Bone marrow (tissue), 2 donors: Measurements from ENCODE around the gene CUEDC1.
"Not testable (repeated sequence)": the region's sequence is repeated elsewhere in the genome, so short reads cannot be mapped to it uniquely, and the experiment has no call there.

Experiments used
- DNase-seq, 2 donors: peaks; one replicate each; lab custom pipeline; 2025; lab: John Stamatoyannopoulos, UW

The CUEDC1 gene

DNA sequence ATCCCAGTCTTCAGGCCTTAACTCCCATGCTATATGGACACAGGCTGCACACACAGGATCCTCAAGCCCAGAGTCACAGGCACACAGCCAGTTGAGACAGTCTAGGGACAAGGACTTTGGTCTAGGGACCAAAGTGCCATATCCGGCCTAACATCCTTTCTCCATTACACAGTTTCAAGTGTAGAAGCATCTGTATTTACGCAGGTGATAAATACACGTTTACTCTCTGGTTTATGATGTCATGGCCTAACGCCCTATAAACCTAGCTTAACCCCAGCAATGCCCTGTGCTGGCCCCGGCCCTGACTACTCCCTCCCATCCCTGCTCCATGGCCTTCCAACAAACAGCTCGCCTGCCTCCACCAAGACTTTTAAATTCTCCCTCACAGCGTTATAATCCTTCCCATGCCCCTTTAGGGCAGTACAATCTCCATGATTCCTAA, 17.1 kb downstream of the CUEDC1 start:
- no peak for DNase-seq

DNA sequence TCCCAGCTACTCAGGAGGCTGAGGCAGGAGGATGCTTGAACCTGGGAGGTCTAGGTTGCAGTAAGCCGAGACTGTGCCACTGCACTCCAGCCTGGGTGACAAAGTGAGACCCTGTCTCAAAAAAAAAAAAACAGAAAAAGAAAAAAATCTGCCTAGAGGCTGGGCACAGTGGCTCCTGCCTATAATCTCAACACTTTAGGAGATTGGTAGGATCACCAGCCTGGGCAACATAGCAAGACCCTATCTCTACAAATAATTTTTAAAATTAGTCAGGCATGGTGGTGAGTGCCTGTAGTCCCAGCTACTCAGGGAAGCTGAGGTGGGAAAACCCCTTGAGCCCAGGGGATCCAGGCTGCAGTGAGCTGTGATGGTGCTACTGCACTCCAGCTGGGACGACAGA, 17.7 kb downstream of the CUEDC1 start:
- no peak for DNase-seq

DNA sequence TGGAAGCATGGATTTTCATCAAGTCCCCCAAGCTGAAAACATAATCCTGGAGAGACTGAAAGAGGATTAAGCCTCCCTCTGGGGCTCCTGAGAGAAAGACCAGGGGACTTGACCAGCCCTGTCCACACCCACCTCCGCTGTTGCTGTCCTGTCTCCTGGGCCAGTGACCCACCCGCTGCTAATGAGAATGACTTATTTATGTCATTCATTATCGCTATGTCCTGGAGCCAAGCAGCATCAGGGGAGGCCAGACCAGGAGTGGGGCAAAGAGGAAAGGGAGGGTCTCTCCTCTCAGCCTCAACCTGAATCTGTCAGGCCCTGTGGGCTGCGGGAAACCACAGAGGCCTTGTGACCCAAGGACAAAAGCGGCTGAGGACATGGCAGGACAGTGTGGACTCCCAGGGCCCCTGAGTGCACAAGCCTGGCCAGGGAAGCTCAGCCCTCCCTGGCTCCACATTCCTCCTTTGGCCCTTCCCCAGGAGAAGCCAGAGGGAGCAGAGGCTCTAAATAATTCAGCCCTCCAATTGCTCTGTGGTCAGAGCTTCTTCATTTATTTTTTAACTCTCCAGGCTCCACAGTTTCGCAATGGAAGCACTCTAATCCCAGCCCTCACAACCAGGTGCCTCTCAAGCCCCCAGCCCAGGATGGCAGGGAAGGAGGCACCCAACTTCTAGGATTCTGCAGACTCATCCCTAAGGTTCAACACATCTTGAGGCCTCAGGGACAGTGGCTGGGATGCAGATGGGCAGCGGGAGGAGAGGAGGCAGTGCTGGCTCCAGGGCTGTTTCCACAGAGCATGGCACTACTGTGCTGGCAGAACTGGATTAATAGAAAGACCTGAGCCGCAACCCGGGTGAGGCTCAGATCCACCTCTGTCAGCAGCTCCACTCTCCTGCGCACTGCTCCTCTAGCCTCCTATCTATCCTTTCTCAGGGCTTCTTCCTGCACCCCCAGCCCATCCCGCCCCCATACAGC, 19.1 kb downstream of the CUEDC1 start:
- DNase-seq, result no peak

DNA sequence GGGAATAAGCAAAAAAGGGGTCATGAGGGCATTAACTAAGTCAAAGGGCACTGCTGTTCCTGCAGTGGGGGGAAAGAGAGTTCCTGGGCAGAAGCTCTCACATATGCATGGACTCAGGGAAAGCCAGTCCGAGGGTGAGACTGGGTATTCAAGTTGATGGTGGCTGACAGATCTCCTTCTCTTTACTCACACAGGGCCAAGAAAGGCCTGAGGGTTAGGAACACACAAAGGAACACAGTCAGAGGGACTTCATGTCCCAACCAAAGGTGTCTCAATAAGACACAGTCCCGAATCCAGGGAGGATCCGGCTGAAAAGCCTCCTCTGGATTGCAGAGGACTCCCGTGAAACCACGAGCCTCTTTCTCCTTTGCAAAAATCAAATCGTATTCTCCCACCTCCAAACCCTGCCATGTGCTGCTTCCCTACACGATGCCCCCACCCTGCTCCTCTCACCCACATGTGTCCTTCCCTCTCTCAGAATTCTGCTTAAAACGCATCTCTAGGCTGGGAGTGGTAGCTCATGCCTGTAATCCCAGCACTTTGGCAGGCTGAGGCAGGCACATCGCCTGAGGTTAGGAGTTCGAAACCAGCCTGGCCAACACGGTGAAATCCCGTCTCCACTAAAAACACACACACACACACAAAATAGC, 23.6 kb downstream of the CUEDC1 start:
- no peak for DNase-seq

DNA sequence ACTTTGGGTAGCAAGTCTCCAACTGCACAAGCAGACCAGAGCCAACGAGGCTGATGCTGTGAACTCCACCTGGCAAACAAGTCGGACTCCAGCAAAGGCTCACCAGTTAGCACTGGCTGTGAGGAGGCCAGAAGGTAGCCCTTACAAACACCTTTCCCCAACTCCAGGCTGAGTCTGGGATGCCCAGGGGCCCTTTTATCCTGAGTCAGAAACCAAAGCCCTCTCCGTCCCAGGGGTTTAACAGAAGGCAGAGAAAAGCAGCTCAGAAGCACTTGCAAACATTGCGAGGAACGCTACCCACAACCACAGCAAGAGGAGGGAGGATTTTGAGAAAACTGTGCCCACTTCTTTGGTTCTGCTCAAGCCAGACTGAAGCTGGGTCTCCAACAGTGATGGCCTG, 25.0 kb downstream of the CUEDC1 start:
- DNase-seq, result no peak

DNA sequence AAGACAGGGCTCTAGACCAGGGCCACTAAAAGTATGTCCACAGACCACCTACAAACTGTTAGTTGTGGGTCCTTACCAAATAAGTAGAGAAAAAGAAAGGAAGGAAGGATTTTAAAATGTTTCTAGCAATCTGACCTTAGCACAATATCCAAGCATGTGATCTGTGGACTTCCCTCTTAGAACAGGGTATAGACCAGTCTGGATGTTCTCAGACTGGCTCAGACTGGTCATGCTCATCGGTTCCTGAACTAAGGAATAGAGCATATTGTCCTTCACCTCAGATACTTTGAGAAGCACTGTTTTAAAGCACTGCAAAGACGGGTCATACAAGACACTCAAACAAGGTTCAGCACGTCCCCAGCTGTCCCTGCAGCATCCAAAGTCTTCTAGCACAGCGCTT, 25.8 kb downstream of the CUEDC1 start:
- no peak for DNase-seq

DNA sequence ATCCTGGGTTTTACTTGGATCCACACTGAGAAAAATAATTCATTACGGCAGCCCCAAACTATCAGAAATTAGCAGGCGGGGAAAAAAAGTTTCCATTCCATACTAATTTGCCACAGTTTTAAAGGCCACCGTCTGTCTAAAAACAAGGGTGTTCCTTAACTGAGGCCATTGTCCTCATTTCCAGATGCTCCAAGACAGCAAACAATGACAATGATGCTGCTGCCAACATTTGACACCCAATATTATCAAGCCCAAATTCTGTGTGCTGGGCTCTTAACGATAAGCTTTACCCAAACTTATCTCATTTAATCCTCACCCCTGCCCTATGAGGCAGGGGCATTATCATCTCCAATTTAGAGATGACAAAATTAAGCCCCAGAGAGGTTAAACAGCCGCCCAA, 26.3 kb downstream of the CUEDC1 start:
- DNase-seq, result no peak

DNA sequence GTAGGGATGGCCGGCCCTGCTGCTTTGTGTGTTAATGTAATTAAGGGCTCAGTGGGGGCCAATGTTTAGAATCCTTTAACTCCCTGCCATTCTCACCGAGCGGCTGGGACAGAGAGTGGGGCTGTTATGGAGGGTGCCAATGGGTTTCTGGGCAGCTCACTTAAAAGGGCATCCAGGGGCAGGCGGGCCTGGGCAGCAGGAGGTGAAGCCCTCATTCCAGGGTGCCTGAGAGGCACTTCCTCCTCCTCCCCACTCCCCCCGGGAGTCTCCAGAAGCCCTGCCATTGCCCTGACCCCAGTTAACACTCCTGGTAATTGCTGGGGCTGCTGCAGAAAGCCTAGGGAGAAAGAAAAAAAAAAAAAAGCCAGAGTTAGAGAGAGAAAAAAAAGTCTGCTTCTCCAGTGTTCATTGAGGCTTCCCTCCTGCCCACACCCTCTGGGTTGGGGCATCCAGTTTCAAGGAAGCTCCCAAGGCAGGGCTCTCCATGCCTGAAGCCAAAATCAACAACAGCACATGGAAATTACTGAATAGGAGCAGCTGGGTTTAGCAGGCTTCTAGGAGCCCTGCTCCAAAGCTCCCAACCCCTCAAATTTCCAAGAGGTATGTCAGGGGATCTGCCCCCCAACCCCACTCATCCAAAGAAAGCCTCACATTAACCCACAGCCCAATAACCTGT, 28.0 kb downstream of the CUEDC1 start:
- DNase-seq, result no peak

DNA sequence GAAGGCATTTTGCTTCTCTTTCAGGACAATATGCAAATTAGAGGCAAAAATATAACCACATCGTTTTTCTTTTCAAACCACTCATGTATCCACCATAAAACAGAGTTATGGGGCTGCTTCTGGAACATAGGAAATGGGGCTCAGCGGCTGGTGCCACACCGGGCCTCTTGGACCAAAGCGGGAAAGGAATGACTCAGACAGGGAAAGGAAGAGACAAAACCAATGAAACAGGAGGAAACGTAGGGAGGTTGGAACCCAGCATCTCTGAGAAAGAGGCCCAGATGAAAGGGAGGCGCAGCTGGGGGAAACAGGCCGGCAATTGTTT, 28.5 kb downstream of the CUEDC1 start:
- no peak for DNase-seq

DNA sequence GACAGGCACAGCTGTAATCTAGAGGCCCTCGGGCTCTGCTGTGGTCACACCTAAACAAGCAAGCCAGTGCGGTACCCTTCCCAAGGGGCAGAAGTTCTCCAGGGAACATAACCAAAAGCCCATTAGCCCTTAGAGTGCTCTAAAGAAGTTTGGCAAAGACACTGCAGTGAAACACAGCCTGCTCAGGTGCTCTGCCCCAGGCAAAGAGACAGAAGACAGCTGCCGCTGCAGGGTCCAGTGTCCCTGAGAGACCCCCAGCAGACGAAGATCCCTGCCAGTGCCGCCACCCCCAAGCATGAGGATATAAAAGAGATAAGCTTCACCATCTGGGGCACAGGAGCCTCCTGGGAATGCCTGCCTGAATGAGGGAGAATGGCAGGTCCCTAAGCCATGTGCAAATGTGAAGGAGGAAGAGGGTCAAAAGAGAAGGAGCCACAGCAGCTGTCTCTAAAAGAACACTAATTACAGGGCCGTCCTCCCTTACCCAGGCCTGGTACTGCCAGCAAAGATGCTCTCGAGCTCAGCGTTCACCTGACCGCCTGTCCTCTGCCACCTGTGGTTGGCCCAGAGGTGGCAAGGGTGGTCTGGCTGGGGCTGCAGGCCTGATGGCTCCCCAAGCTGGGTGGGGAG, 29.7 kb downstream of the CUEDC1 start:
- no peak for DNase-seq

DNA sequence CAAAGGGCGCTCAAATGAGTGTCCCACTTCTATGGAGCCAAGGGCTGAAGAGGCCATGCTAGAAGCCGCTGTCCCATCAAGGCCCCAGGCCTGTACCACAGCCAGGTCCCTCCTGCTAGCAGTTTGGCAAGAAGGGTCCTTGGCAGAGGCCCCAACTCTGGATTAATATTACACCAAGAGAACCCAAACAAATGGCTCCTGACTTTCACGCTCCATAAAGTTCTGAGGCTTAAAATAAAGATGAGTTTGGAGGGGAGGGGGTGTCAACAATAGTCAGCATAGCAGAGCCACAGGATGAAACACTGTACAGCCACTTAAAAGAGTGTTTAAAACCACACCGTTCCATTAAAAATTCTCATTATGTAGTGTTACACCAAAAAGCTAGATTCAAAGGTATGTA, 30.5 kb downstream of the CUEDC1 start:
- DNase-seq, result no peak

DNA sequence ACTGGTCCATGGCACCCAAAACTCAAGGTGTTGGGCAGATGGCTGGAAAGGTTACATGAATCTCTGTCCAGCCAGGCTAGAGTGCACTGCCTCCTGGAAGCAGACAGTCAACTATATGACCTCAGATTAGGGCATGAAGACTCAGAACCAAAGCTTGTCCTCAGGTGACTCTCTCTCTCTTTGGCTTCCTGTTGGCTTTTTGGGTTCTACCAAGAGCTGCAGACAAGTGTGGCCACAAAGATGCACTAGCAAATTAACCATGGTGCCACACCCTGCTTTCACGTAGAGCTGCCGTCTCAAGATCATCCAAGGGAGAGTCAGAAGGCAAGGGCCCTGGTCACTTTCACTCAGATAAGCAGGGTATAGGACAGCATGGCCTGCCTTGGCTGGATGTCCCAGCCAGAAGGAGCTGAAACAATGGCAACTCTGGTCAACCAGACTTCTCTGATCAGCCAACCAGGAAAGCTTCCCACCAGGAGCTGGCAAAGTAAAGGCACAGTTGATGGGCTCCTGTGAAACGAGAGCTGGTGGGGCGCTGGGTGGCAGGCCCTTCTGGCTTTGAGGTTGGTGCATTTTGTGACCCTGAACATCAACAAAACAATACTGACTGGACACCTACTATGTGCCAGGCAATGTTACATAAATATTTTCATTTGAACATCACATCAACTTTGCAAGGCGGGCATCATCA, 31.9 kb downstream of the CUEDC1 start:
- DNase-seq, result no peak

DNA sequence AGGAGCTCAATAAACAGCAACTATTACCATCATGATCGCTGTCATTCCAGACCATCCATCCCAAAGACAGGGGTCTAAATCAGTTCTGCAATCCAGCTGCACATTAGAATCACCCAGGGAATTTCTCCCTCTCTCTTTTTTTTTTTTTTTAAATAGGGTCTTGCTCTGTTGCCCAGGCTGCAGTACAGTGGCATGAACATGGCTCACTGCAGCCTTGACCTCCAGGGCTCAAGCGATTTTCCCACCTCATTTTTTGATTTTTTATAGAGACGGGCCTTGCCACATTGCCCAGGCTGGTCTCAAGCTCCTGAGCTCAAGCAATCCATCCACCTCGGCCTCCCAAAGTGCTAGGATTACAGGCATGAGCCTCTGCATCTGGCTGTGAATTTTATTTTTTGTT, 32.5 kb downstream of the CUEDC1 start:
- not testable (repeated sequence) for DNase-seq

DNA sequence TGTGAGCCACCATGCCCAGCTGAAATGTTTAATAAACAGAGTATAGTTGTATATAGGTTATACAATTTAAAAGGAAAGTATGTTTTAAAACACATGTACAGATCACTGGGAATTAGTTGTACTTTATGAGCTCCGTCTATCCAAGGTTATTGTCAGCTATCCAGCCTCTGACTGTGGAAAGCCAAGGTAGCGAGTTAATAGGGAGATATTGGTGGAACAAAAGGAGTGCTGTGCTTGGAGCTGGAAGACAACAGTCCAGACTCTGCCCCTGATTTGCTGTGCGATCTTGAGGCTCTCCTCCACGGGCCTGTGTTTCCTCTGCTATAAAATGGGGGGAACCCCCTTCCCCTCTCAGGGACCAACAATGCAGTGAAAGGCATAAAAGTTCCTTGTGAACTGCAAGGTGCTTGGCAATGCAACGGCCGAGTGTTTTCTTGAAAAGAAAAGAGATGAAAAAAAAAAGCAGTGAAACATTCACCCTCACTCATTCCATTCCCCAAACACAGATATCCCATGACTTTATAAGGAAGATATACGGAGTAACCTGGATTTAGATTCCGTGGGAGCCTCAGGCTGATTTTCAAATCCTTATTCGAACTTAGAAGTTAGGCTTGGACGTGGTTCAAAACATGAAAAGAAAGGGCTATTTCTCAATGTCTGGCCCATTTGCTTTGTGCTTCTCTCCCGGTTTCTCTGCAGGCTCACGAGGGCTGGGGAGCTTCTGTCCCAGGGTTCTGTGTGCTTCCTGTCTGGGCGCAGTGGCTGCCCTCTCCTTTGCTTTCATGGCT, 34.1 kb downstream of the CUEDC1 start:
- no peak for DNase-seq

DNA sequence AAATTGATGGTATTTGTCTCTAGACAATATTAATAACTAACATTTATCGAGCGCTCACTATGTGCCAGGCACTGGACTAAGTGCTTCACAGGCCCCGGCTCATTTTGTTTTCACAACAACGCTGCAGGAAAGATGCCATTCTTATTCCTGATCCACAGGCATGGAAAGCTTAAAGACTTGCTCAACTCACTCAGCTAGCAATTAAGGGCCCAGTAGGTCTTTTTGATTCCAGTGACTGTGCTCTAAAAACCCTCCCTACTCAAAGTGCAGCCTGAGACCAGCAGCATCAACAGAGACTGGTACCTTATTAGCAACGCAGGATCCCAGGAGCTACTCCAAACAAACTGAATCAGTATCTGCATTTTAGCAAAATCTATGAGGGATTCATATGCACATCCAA, 35.3 kb downstream of the CUEDC1 start:
- DNase-seq, result no peak

DNA sequence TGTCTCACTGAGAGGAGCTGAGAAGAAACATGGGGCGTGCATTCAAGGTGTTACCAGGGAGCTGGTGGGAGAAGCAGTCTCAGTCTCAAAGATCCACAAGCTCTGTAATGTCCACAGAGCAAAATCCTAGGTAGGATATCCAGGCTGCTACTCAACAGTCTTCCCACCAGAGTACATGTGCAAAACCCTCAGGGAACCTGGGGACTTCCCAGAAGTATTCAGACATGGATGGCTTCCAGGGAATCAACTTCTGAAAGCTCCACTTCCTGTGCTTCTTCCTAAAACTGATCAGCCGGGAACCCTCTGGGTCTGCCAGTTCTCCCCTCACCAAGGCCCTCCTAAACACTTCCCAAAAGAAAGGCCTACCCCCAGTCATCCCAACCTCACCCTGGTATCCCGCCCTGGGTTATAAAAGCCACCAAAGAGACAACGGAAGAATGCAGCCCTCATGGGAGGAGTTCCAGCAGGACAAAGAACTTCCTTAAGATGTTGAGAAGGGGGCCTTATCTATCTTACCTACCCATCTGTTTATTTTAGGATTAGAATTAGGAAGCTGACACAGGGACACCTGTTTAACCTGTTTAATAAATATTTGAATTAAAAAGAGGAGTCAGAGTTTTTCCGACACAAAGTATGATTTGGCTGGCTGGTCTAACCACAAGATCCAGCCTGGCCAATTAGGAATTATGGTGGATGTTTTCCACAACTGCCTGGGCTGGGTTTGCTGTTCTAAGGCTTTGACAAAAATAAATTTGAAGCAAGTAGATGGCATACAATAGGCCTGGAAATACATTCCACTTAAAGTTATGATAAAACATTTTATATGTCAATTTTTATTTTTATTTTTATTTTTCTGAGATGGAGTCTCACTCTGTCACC, 37.0 kb downstream of the CUEDC1 start:
- DNase-seq, result no peak

DNA sequence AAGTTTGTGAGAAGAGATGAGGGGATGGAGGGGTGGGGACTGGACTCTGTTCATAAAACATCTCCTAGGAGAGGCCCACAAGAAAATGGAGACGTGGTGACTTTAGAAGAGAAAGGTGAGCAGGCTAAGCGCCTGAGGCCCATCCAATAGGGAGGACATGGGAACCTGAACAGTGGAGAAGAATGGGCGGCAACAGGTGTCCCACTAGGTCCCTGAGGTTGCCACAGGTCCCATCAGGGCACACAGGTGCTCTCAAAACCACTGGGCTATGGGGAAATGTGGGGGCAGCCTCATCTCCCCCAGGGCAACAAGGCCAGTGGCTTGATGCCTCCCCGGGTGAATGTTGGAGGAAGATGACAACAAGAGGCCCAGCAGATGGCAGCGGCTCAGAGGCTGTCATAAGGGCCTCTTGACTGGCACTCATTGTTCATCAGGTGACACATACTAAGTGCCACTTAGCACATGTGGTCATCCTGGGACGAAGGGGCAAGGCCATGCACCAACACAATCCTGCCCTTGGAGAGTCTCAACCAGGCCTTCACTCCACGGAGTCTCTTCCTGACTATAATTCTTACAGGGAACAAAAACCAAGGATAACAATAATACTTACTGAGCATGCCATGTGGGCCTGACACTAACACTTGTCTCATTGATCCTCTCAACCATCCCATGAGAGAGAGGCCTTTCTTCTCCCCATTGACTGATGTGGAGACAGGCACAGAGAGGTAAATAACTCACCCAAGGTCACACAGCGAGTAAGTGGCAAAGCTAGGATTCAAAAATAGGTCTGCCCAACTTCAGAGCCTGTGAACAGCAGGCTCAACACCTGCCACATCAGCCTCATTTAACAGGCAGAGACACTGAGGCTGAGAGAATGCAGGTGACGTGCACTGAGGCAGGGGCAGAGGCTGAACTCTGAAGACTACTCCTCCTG, 38.0 kb downstream of the CUEDC1 start:
- DNase-seq, result peak in 1 of 2 donors; percentile 33

DNA sequence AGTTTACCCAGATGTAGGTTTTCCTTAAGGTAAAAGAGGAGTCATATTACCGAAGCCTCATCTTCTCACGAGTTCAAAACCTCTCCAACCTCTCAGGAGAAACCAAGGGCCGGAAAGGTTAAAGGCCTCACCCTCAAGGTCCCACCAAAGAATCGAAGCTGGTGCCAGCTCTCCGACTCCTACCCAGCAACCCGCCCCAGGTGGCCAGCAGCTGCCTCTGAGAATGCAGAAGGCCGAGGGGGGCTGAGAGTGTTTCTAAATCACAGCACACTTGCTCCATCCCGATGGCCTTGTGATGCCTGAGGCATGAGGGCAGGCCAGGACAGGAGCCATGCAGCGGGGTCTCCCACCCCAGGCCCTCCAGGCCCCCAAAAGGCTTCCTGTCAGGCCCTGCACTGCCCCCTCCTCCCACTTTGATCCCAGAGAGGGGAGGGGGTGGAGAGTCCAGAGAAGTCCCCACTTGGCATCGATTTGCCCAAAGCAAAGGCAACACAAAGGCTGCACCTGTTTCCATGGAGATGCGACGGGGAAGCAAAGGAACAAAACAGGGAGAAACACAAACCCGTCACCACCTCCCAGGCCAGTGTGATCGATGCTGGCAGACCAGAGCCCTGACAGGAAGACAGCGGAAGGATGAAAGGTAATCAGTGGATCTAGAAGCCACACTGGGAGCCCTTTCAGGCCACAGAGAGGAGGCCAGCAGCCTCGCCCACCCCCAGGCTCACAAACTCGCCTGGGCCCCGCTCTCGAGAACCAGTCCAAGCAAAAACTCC, 39.0 kb downstream of the CUEDC1 start:
- DNase-seq, result no peak
